GM12878 (cell line): ENCODE results near the gene SLC25A11. TPM values are rescaled to one million over a fixed set of nuclear protein-coding genes. Genes with fewer than 3 reads are reported as not detected.

Experiments used
- BMI1 ChIP-seq: fragments of 450-650 bp; IDR thresholded peaks from 2 replicates; pipeline ENCODE4 v1.6.1; 2016; ENCODE audit warnings: mild to moderate bottlenecking, moderate library complexity, borderline replicate concordance
- CBX3 ChIP-seq: fragments of 200-600 bp; sonication (generic); IDR thresholded peaks from 2 replicates; pipeline ENCODE4 v1.6.1; 2016; ENCODE audit warnings: low read depth, borderline replicate concordance
- CHD1 ChIP-seq: IDR thresholded peaks from 2 replicates; pipeline ENCODE4 v1.6.1; 2012; ENCODE audit warnings: low read depth, low read length, improper control_type of control experiment
- CHD2 ChIP-seq: IDR thresholded peaks from 2 replicates; pipeline ENCODE4 v1.6.1; 2011; ENCODE audit warnings: low read depth, low read length, improper control_type of control experiment, borderline replicate concordance
- ETV6 ChIP-seq, 2 experiments: fragments of 450-650 bp in 1 of 2; IDR thresholded peaks in 1 of 2; conservative IDR thresholded peaks in 1 of 2; 2 replicates each; pipeline ENCODE4 v1.6.1; 2014; ENCODE audit warnings: antibody characterized with exemption in 1 of 2, borderline replicate concordance in 1 of 2, low read depth in 1 of 2, mild to moderate bottlenecking in 1 of 2, moderate library complexity in 1 of 2
- JUNB ChIP-seq: IDR thresholded peaks from 2 replicates; pipeline ENCODE4 v1.6.1; 2016; ENCODE audit warnings: antibody characterized with exemption, mild to moderate bottlenecking
- RAD51 ChIP-seq: fragments of 450-650 bp; IDR thresholded peaks from 2 replicates; pipeline ENCODE4 v1.6.1; 2016; ENCODE audit warnings: moderate library complexity, mild to moderate bottlenecking, inconsistent platforms
- SIN3A ChIP-seq: IDR thresholded peaks from 2 replicates; pipeline ENCODE4 v1.6.1; 2012; ENCODE audit warnings: low read depth, low read length, improper control_type of control experiment
- SREBF2 ChIP-seq: IDR thresholded peaks from 2 replicates; pipeline ENCODE4 v1.6.1; 2012; ENCODE audit warnings: mild to moderate bottlenecking, low read length
- TBL1XR1 ChIP-seq: IDR thresholded peaks from 2 replicates; pipeline ENCODE4 v1.6.1; 2012; ENCODE audit warnings: low read depth, low read length, improper control_type of control experiment
- TCF7 ChIP-seq: IDR thresholded peaks from 2 replicates; pipeline ENCODE4 v1.6.1; 2014; ENCODE audit warnings: antibody characterized with exemption, borderline replicate concordance
- YY1 ChIP-seq: IDR thresholded peaks from 2 replicates; pipeline ENCODE4 v1.6.1; 2011; ENCODE audit warnings: low read depth, mild to moderate bottlenecking, low read length
- ZNF622 ChIP-seq: fragments of 450-650 bp; IDR thresholded peaks from 2 replicates; pipeline ENCODE4 v1.6.1; 2017; ENCODE audit warnings: mild to moderate bottlenecking, inconsistent platforms
- polyA plus RNA-seq, 11 experiments: library from polyadenylated mRNA; depleted of rRNA in 4 of 11; unstranded in 6 of 11; stranded (reverse) in 5 of 11; fragments of >200 nt; fragmentation: Nextera tagmentation in 4 of 11; fragmentation: Illumina TruSeq in 1 of 11; extraction: Ambion mirVana in 4 of 11; extraction: Trizol in 1 of 11; gene quantifications; 1 replicate in 1 of 11; 2 replicates in 10 of 11; pipeline versions ENCODE4 v1.2.1 to v1.2.3, GENCODE V29; 2011 to 2016; ENCODE audit warnings: inconsistent platforms in 2 of 11, missing spikeins in 2 of 11, low read depth in 1 of 11
- total RNA-seq, 4 experiments: library from RNA; depleted of rRNA in 3 of 4; stranded (reverse); fragments of >200 nt in 3 of 4; fragmentation: Illumina TruSeq in 1 of 4; extraction: Trizol in 1 of 4; gene quantifications; 2 replicates each; pipeline versions ENCODE4 v1.2.1 to v1.2.3, GENCODE V29; 2013 to 2021
- TF ChIP-seq, protein P1 (sequence below): fragments of 450-650 bp; IDR thresholded peaks from 2 replicates; pipeline ENCODE4 v1.6.1; 2017; ENCODE audit warnings: mild to moderate bottlenecking, moderate library complexity
- TF ChIP-seq, protein P2 (sequence below): fragments of 450-650 bp; IDR thresholded peaks from 2 replicates; pipeline ENCODE4 v1.6.1; 2017; ENCODE audit warnings: mild to moderate bottlenecking, low read depth, inconsistent platforms; ENCODE audit not compliant: poor library complexity, severe bottlenecking
- TF ChIP-seq, protein P3 (sequence below): fragments of 450-650 bp; conservative IDR thresholded peaks from 2 replicates; pipeline ENCODE4 v1.6.1; 2017; ENCODE audit warnings: mild to moderate bottlenecking, moderate library complexity
- TF ChIP-seq, protein P4 (sequence below): IDR thresholded peaks from 2 replicates; pipeline ENCODE4 v1.6.1; 2011; ENCODE audit warnings: mild to moderate bottlenecking, low read depth, low read length, moderate library complexity; ENCODE audit not compliant: insufficient replicate concordance
- TF ChIP-seq, protein P5 (sequence below): fragments of 450-650 bp; IDR thresholded peaks from 2 replicates; pipeline ENCODE4 v1.6.1; 2016; ENCODE audit warnings: mild to moderate bottlenecking

The SLC25A11 gene
- total and polyA plus RNA-seq, 10 of the 15 experiments (the other 5 are each of a cell fraction or from before 2014, with no cell fraction given) = 5.8 to 142 (median 65.0) TPM

DNA sequence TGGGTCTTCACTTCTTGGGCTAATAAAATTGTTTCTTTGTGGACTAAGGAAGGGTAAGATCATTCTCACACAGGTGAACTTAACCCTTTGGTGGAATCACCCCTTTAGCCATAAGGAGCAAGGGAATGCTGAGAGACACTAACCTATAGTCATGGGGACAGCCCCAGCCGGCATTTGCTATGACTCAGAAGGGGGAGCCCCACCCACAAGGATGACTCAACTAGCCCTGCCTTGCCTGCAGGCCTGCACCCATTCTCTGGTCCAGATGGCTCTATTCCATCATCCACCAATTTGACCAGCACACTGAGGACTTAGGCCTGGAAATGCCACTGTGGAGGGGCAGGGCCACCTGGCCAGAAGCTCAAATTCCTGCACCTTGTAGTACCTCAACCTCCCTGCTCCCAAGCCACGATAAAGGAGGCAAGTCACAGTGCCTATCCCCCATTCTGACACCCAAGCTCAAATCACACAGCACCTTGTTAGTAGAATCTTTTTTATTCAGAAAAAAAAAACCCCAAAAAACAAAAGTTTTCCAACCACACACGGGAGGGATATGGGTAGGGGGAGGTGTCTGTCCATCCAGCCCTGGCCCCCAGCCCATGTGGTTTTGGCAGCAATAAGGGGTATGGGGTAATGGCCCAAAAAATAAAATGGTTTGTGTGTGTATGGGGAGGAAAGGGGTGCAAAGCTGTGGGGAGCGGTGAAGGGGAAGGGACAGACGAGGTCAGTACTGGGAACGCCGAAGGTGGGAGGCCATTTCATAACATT is 5.5 kb upstream of the SLC25A11 start (continued):
- TF ChIP-seq, protein P1, sequence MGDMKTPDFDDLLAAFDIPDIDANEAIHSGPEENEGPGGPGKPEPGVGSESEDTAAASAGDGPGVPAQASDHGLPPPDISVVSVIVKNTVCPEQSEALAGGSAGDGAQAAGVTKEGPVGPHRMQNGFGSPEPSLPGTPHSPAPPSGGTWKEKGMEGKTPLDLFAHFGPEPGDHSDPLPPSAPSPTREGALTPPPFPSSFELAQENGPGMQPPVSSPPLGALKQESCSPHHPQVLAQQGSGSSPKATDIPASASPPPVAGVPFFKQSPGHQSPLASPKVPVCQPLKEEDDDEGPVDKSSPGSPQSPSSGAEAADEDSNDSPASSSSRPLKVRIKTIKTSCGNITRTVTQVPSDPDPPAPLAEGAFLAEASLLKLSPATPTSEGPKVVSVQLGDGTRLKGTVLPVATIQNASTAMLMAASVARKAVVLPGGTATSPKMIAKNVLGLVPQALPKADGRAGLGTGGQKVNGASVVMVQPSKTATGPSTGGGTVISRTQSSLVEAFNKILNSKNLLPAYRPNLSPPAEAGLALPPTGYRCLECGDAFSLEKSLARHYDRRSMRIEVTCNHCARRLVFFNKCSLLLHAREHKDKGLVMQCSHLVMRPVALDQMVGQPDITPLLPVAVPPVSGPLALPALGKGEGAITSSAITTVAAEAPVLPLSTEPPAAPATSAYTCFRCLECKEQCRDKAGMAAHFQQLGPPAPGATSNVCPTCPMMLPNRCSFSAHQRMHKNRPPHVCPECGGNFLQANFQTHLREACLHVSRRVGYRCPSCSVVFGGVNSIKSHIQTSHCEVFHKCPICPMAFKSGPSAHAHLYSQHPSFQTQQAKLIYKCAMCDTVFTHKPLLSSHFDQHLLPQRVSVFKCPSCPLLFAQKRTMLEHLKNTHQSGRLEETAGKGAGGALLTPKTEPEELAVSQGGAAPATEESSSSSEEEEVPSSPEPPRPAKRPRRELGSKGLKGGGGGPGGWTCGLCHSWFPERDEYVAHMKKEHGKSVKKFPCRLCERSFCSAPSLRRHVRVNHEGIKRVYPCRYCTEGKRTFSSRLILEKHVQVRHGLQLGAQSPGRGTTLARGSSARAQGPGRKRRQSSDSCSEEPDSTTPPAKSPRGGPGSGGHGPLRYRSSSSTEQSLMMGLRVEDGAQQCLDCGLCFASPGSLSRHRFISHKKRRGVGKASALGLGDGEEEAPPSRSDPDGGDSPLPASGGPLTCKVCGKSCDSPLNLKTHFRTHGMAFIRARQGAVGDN = peak; percentile 40
- TF ChIP-seq, protein P2, sequence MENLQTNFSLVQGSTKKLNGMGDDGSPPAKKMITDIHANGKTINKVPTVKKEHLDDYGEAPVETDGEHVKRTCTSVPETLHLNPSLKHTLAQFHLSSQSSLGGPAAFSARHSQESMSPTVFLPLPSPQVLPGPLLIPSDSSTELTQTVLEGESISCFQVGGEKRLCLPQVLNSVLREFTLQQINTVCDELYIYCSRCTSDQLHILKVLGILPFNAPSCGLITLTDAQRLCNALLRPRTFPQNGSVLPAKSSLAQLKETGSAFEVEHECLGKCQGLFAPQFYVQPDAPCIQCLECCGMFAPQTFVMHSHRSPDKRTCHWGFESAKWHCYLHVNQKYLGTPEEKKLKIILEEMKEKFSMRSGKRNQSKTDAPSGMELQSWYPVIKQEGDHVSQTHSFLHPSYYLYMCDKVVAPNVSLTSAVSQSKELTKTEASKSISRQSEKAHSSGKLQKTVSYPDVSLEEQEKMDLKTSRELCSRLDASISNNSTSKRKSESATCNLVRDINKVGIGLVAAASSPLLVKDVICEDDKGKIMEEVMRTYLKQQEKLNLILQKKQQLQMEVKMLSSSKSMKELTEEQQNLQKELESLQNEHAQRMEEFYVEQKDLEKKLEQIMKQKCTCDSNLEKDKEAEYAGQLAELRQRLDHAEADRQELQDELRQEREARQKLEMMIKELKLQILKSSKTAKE = peak; percentile 22
- TF ChIP-seq, protein P3, sequence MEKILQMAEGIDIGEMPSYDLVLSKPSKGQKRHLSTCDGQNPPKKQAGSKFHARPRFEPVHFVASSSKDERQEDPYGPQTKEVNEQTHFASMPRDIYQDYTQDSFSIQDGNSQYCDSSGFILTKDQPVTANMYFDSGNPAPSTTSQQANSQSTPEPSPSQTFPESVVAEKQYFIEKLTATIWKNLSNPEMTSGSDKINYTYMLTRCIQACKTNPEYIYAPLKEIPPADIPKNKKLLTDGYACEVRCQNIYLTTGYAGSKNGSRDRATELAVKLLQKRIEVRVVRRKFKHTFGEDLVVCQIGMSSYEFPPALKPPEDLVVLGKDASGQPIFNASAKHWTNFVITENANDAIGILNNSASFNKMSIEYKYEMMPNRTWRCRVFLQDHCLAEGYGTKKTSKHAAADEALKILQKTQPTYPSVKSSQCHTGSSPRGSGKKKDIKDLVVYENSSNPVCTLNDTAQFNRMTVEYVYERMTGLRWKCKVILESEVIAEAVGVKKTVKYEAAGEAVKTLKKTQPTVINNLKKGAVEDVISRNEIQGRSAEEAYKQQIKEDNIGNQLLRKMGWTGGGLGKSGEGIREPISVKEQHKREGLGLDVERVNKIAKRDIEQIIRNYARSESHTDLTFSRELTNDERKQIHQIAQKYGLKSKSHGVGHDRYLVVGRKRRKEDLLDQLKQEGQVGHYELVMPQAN = peak; percentile 24; the same call in 1 of the 2 replicates
- TF ChIP-seq ETV6 (conservative IDR thresholded peaks at IDR 0.05 in 1 of 2, IDR thresholded peaks at IDR 0.05 in 1 of 2; ENCODE audit: borderline replicate concordance in 1 of 2, low read depth in 1 of 2) (peak in 1 of 2 experiments; percentile 53; a peak in 2 of 4 replicates), SREBF2 (no peak), YY1 (peak; percentile 51; the same call in 1 of the 2 replicates), SIN3A (0 out of 2 replicates have a peak, but pooled peaks have one; percentile 29), ZNF622 (no peak), RAD51 (no peak), CHD2 (0 out of 2 replicates have a peak, but pooled peaks have one; percentile 42), CHD1 (no peak), JUNB (peak; percentile 92), BMI1 (peak; percentile 56; the same call in 1 of the 2 replicates), TBL1XR1 (0 out of 2 replicates have a peak, but pooled peaks have one; percentile 25), TCF7 (peak; percentile 54; the same call in 1 of the 2 replicates), CBX3 (no peak)
- TF ChIP-seq, protein P4, sequence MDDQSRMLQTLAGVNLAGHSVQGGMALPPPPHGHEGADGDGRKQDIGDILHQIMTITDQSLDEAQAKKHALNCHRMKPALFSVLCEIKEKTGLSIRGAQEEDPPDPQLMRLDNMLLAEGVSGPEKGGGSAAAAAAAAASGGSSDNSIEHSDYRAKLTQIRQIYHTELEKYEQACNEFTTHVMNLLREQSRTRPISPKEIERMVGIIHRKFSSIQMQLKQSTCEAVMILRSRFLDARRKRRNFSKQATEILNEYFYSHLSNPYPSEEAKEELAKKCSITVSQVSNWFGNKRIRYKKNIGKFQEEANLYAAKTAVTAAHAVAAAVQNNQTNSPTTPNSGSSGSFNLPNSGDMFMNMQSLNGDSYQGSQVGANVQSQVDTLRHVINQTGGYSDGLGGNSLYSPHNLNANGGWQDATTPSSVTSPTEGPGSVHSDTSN = peak; percentile 3
- TF ChIP-seq, protein P5, sequence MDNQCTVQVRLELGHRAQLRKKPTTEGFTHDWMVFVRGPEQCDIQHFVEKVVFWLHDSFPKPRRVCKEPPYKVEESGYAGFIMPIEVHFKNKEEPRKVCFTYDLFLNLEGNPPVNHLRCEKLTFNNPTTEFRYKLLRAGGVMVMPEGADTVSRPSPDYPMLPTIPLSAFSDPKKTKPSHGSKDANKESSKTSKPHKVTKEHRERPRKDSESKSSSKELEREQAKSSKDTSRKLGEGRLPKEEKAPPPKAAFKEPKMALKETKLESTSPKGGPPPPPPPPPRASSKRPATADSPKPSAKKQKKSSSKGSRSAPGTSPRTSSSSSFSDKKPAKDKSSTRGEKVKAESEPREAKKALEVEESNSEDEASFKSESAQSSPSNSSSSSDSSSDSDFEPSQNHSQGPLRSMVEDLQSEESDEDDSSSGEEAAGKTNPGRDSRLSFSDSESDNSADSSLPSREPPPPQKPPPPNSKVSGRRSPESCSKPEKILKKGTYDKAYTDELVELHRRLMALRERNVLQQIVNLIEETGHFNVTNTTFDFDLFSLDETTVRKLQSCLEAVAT = peak; percentile 75
